NCI-H82 (cell line): ENCODE results near the gene PTPRN2.
A peak's percentile ranks its signal among the peaks of the same experiment; 100 is the strongest.
"Not testable (repeated sequence)": the region's sequence is repeated elsewhere in the genome, so short reads cannot be mapped to it uniquely, and the experiment has no call there.

Experiments
- DNase-seq: peaks from one replicate; lab custom pipeline; 2025; lab: John Stamatoyannopoulos, UW

PTPRN2 gene

DNA sequence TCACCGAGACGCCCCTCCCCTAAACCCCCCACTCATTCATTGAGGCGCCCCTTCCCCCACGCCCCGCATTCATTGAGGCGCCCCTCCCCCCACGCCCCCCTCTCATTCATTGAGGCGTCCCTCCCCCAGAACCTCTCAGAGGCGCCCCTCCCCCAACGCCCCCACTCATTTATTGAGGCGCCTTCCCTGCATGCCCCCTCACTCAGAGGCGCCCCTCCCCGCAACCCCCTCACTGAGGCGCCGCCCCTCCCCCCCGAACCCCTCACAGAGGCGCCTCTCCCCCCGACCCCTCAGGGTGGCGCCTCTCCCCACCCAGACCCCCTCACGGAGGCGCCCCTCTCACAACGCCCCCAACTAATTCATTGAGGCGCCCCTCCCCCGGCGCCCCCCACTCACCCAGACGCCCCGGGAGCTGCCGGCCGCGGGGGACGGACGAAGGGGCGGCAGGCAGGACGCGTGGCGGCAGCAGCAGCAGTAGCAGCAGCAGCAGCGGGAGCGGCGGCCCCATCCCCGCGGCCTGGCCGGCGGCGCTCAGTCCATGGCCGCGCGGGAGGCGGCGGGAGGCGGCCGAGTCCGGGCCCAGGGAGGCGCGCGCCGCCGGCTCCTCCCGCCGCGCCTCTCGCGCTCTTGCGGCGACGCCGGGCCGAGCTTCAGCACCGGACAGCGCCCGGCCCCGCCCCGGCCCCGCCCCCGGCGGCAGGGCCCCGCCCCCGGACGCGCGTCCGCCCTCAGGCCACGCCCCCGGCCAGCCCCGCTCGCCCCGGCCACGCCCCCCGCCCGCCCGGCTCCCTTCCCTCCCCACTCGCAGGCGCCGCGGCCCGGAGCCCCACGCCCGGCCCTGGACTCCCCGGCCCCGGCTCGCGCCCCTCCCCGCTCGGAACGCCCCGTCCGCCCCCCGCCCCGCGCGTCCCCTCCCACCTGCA is at the start of gene PTPRN2:
PTPRN2 (minus strand) TSS at position 662 of the 923 bp plus-strand sequence.
- peak; percentile 65 for DNase-seq

DNA sequence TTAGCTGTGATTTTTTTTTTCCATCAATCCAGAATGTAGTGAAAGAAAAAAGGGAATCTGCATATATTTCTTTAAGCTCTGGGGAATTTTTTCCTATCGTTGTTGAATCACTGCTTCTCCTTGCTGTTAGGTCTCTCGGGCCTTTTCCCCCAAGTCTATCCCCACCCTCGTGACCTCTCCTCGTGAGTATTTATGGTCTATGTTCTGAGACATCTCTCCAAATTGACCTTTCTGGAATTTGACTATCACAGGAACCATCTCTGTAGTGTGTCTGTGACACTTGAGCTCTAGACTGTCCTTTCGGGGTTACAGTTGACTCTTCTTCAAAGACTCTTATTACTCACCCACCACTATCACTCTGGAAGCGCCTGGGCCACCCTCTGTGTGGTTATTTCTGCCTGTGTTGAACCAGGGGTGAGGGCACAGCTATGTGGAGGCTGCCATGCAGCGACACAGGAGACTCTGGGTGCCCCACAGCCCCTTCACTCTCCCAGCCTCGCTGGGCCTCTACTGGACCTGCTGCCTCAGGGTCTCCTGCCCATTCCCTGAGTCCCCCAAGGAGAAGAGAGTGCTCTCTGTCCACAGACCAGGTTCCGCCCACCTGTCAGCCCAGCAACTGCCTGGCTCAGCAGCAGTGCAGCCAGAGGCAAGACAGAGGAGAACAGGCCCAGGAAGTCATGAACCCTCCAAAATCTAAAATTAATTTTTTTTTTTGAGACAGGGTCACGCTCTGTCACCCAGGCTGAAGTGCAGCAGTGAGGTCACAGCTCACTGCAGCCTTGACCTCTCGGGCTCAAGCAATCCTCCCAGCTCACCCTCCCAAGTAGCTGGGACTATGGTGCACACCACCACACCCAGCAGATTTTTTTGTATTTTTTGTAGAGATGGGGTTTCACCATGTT is 45.7 kb upstream of the PTPRN2 start:
- DNase-seq = no peak

- DNase-seq = no peak
These were observed 44.1 kb upstream of the PTPRN2 start for GRCh38 chr7:158631574-158632195.

DNA sequence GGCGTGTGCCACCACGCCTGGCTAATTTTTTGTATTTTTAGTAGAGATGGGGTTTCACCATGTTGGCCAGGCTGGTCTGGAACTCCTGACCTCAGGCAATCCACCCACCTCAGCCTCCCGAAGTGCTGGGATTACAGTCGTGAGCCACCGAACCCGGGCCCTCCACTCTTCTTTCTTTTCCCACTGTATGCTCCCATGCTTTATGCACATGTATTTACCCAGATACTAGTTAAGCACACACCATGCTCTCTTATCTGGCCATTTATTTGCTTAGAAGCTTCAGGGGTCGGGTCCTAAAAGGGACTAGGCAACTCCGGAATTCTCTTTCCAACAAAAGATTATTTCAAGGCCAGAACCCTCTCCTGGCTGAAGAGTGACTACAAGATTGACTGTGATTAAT is 38.7 kb upstream of the PTPRN2 start:
- DNase-seq = not testable (repeated sequence)

DNA sequence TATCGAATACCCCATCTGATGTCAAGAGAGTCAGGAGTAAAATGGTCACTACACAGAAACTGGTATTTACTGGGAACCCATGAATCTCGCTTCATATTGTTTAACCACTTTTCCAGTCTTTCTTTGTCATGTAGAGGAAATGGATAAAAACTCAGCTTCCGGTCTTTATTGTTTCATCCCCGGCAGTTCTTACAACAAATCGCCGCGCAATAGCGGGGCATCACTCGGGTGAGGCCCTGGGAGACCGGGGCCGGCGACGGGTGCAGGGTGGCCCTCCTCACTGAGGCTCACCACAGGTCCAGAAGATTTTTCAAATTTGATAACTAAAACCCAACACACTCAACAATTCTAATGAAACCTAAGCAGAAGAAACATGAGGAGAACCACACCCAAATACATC is 35.6 kb upstream of the PTPRN2 start:
- no peak for DNase-seq

DNA sequence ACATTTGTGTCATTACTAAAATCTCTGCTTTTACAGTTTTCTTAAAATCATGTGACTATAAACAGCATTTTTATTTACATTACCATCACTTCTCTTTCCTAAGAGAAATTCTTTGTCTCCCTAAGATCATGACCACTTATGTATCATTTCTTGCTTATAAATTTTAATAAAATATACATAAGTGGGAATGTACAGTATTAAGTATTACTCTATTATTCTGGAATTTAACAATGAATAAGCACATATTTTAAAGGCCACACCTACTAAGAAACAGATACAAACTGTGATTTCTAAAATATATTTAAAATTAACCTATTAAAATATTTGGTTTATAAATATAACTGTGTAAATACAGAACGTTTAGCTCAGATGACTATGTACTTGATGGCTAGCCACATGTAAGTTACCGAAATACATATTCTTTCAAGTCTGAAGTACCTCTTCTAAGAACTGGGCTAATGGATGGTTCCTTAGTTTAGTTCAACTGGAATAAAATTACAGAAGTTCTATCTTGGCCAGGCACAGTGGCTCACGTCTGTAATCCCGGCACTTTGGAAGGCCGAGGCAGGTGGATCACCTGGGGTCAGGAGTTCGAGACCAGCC is 33.3 kb upstream of the PTPRN2 start:
- DNase-seq = no peak

GRCh38 chr7:158620418-158620817 is 32.8 kb upstream of the PTPRN2 start:
- DNase-seq = no peak

DNA sequence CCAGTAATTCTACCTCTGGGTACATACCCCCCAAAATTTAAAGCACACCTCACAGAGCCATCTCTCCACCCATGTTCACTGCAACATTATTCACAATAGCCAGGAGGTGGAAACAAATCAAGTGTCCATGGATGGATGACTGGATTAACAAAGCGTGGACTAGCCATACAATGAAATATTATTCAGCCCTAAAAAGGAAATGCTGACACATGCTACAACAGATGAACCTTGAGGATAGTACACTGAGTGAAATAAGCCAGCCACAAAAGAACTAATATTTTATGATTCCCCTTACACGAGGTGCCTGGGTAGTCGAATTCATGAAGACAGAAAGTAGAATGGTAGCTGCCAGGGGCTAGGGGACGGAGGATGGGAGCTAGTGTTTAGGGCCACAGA is 31.1 kb upstream of the PTPRN2 start:
- no peak for DNase-seq

DNA sequence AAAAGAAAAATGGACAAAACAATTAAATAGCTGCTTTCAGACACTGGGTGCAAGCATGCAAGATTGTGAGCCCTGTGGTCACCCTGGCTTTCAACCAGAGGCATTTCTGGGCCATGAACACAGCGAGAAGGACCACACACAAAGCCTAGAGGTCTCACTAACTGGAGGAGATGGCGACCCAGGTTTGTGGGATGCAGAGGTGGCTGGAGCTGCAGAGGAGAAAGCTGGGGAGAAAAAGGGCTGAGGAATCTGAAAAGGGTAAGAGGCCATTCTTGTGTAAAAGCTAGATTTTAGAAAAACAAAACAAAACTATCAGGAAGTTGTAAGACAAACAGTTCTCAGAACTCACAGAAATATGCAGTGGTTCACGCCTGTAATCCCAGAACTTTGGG is 30.1 kb upstream of the PTPRN2 start:
- DNase-seq = no peak

DNA sequence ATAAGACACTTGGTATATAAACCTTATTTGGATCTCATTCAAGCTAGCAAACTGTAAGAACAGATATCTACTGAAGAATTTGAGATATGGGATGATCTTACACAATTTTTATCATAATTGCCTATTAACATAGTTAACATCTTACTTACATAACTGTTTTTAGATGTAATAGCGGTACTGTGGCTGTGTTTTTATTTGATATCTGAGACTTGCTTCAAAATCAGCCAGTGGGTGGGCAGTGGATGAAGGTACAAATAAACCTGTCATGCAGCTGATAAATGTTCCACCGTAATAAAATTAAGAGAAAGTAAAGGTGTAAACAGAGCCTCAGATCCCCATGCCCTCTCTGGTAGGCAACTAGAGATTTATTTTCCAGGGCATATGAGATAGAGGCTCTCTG is 28.4 kb upstream of the PTPRN2 start:
- no peak for DNase-seq

GRCh38 chr7:158614700-158615099 is 27.1 kb upstream of the PTPRN2 start:
- no peak for DNase-seq

DNA sequence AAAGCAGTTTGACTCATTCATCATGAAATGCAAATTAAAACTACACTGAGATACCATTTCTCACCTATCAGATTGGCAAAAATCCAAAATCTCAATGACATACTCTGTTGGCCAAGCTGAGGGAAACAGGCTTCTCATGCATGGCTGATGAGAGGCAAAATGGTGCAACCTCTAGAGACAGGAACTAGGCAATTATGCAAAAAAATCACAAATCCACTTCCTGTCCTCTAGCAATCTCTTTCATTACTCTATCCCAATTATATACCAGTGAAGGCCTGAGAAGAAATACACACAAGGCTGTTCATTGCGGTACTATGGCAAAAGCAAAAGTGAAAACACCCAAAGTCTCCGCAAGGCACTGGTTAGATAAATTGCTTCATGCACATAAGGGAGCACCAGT is 25.9 kb upstream of the PTPRN2 start:
- DNase-seq = no peak

DNA sequence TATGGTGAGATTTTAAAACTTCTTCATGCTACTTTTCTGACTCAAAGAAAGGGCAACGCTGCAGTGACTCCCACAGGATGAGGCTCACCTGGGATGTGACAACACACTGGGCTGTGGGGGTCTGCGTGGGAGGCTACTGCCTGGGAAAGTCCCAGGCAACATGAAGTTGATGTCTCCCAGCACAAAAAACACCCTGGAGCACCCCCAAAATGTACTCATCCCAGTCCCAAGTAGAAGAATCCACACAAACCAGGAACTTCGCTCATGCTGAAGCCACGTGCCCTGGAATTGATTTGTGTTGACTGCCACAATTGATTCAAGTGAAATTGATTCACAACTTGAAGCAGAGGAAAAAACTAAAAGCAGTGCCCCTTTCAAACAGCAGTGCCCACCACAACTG is 24.9 kb upstream of the PTPRN2 start:
- no peak for DNase-seq

GRCh38 chr7:158611541-158611940 is 23.9 kb upstream of the PTPRN2 start:
- DNase-seq = no peak

- no peak for DNase-seq
These were observed 21.8 kb upstream of the PTPRN2 start for GRCh38 chr7:158609313-158609974.

DNA sequence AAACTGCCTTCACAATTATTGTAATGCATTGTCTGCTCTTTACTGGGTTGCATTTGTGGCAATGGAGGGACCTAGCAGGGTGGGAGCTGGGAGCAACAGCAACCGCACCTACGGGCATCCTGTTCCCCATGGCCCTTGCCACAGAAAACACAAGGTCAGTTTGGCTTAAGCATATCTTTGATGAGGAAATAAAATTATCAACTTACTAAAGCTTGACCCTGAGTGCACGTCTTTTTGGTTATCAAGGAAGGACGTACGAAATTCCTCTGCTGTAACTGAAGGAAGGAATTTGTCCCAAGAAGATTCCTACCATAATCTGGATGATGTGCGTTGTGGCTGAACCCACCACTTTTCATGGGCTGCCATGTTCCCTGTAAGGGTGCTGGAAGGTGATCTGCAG is 19.9 kb upstream of the PTPRN2 start:
- no peak for DNase-seq

- no peak for DNase-seq
These were observed 19.2 kb upstream of the PTPRN2 start for GRCh38 chr7:158606671-158607424.

GRCh38 chr7:158606129-158606528 is 18.5 kb upstream of the PTPRN2 start:
- no peak for DNase-seq

DNA sequence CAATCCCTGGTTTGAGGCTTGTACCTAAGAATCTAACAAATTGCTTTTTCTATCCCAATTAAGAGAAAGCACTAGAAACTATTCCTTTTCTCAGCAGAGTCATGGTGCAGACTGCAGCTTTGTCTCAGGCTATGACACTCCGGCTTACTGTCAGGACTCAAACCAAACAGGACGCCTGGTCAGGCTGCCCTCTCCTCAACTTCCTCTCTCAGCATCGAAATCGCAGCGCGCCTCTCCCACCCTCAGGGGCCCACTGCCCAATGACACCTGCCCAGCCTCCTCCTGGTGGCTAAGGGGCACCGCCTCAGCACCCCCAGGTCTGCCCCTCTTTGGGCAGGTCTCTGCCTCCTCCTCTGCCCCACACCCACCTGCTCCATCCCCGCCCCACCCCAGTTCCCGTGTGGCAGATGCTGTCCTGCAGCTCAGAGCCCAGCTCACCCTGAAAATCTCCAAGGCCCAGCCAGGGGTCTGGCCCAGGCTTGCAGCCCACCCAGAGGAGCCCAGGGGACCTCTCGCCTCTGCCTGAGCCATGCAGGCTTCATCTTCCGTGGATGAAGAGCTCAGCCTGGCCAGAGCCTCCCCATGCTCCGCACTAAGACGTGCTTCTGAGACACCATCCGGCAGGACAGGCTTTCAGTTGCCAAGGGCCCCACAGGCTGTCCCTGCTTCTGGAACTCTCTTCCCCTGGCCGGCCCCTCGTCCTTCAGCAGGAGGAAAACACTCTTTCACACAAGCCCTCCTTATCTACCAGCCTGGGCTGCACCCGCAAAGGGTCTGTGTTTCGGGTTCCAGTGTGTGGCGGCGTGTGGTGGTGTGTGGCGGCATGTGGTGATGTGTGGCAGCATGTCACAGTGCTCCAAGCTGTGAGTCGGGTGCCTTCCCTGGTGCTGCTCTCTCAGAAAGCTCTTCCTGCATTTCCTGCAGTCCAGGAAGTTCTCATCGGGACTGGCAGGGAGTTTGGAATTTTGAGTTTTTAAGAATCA is 16.4 kb upstream of the PTPRN2 start:
- no peak for DNase-seq
